Endothelial cell (in vitro differentiated cells): Measurements from ENCODE around the gene PUS10. TPM values are rescaled to one million over a fixed set of nuclear protein-coding genes. Genes with fewer than 3 reads are reported as not detected.
"Not testable (repeated sequence)": the region's sequence is repeated elsewhere in the genome, so short reads cannot be mapped to it uniquely, and the experiment has no call there.

Source experiments
- DNase-seq: peaks from one replicate; pipeline ENCODE4 v3.0.0; 2021; ENCODE audit warnings: low spot score
- H3K27ac Mint-ChIP-seq: one replicate; pipeline ENCODE4 v1.8.0; 2021; ENCODE audit warnings: mixed read lengths, inconsistent platforms; ENCODE audit not compliant: unreplicated experiment
- H3K27me3 Mint-ChIP-seq: one replicate; pipeline ENCODE4 v1.8.0; 2021; ENCODE audit warnings: mild to moderate bottlenecking, moderate library complexity, mixed read lengths, inconsistent platforms; ENCODE audit not compliant: unreplicated experiment
- H3K36me3 Mint-ChIP-seq: one replicate; pipeline ENCODE4 v1.8.0; 2021; ENCODE audit warnings: mild to moderate bottlenecking, low read depth, mixed read lengths, inconsistent platforms; ENCODE audit not compliant: unreplicated experiment
- H3K4me1 Mint-ChIP-seq: one replicate; pipeline ENCODE4 v1.8.0; 2021; ENCODE audit warnings: mild to moderate bottlenecking, mixed read lengths, inconsistent platforms; ENCODE audit not compliant: unreplicated experiment
- H3K4me3 Mint-ChIP-seq: one replicate; pipeline ENCODE4 v1.8.0; 2021; ENCODE audit warnings: mild to moderate bottlenecking, mixed read lengths, inconsistent platforms; ENCODE audit not compliant: unreplicated experiment
- H3K9me3 Mint-ChIP-seq: one replicate; pipeline ENCODE4 v1.8.0; 2021; ENCODE audit warnings: mixed read lengths, inconsistent platforms; ENCODE audit not compliant: unreplicated experiment
- total RNA-seq: library from RNA; stranded (reverse); fragmentation: NEBNext Ultra II Directional; extraction: Animal tissue kit (Norgen Biotek cat#: 25700); gene quantifications from one replicate; pipeline ENCODE4 v1.2.1, GENCODE V29; 2021; ENCODE audit not compliant: unreplicated experiment
- TF ChIP-seq, protein P1 (sequence below): fragments of 200-600 bp; sonication (generic); IDR thresholded peaks from one replicate; pipeline ENCODE4 v1.5.0; 2021; ENCODE audit warnings: antibody characterized with exemption; ENCODE audit not compliant: unreplicated experiment

The PUS10 gene
- total RNA-seq, 1 donor from 2014 or later = 8.5 TPM

GRCh38 chr2:60926741-60927552 lies 91.1 kb downstream of the PUS10 start:
- no peak for DNase-seq
- TF ChIP-seq, protein P1, sequence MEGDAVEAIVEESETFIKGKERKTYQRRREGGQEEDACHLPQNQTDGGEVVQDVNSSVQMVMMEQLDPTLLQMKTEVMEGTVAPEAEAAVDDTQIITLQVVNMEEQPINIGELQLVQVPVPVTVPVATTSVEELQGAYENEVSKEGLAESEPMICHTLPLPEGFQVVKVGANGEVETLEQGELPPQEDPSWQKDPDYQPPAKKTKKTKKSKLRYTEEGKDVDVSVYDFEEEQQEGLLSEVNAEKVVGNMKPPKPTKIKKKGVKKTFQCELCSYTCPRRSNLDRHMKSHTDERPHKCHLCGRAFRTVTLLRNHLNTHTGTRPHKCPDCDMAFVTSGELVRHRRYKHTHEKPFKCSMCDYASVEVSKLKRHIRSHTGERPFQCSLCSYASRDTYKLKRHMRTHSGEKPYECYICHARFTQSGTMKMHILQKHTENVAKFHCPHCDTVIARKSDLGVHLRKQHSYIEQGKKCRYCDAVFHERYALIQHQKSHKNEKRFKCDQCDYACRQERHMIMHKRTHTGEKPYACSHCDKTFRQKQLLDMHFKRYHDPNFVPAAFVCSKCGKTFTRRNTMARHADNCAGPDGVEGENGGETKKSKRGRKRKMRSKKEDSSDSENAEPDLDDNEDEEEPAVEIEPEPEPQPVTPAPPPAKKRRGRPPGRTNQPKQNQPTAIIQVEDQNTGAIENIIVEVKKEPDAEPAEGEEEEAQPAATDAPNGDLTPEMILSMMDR = no peak
- Mint-ChIP-seq H3K4me3 (no peak overlapping the region), H3K4me1 (peaks cover 14% of the 10 kb centered on the region), H3K36me3 (peaks cover 19% of the 10 kb centered on the region), H3K27me3 (peaks cover 3% of the 10 kb centered on the region), H3K27ac (no peak overlapping the region), H3K9me3 (no peaks in the 10 kb centered on the region)

- peaks cover 3% of the 10 kb centered on the region for H3K27me3 Mint-ChIP-seq
- no peak overlapping the region for H3K27ac Mint-ChIP-seq
- no peak overlapping the region for H3K4me3 Mint-ChIP-seq
- TF ChIP-seq, protein P1 = no peak
- H3K9me3 Mint-ChIP-seq = no peaks in the 10 kb centered on the region
- H3K4me1 Mint-ChIP-seq = peaks cover 14% of the 10 kb centered on the region
- no peak for DNase-seq
- H3K36me3 Mint-ChIP-seq = peaks cover 23% of the 10 kb centered on the region
These were observed 91.9 kb downstream of the PUS10 start for GRCh38 chr2:60925994-60926740.

DNA sequence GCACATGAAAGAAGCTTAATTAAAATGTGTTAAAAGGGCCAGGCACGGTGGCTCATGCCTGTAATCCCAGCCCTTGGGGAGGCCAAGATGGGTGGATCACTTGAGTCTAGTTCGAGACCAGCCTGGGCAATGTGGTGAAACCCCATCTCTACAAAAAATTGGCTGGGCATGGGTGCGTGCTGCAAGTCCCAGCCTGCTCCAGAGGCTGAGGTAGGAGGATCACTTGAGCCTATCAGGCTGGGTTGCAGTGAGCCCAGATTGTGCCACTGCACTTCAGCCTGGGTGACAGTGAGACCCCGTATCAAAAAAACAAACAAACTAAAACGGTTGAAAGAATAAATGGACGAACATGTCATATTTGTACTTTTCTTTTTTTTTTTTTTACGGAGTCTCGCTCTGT lies 110.7 kb downstream of the PUS10 start:
- Mint-ChIP-seq H3K4me1 (no peaks in the 10 kb centered on the region), H3K27ac (no peak overlapping the region), H3K27me3 (no peaks in the 10 kb centered on the region), H3K36me3 (peaks cover 7% of the 10 kb centered on the region), H3K9me3 (no peaks in the 10 kb centered on the region), H3K4me3 (no peak overlapping the region)
- TF ChIP-seq, protein P1 = no peak
- DNase-seq = no peak

DNA sequence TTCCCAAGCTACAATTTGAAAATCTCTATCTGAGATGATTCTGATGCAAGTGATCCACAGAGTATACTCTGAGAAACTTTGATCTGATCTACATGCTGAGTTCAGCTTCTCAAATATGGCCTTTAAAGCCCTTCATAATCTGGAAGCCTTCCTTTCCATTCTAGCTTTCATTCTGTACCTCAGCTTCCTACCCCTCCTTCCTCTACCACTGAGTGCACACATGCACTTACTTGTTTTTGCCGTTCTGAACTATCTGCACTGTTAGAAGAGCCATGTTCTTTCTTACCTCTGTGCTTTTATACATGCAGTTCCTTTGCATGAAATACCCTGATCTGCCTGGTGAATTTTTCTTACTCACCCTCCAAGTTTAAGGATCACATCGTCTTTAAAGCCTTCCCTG lies 111.7 kb downstream of the PUS10 start:
- no peak overlapping the region for H3K4me3 Mint-ChIP-seq
- DNase-seq = no peak
- TF ChIP-seq, protein P1 = no peak
- H3K27ac Mint-ChIP-seq = no peak overlapping the region
- H3K9me3 Mint-ChIP-seq = no peaks in the 10 kb centered on the region
- no peaks in the 10 kb centered on the region for H3K27me3 Mint-ChIP-seq
- H3K4me1 Mint-ChIP-seq = no peaks in the 10 kb centered on the region
- H3K36me3 Mint-ChIP-seq = peaks cover 7% of the 10 kb centered on the region

DNA sequence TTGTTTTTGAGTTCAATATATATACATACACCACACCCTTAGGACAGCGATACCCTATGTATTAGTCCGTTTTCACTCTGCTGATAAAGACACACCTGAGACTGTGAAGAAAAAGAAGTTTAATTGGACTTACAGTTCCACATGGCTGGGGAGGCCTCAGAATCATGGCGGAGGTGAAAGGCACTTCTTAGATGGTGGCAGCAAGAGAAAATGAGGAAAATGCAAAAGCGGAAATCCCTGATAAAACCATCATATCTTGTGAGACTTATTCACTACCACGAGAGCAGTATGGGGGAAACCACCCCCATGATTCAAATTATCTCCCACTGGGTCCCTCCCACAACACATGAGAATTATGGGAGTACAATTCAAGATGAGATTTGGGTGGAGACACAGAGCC lies 112.2 kb downstream of the PUS10 start:
- not testable (repeated sequence) for DNase-seq, H3K27ac Mint-ChIP-seq, H3K27me3 Mint-ChIP-seq, H3K4me1 Mint-ChIP-seq, H3K4me3 Mint-ChIP-seq, H3K9me3 Mint-ChIP-seq, H3K36me3 Mint-ChIP-seq

DNA sequence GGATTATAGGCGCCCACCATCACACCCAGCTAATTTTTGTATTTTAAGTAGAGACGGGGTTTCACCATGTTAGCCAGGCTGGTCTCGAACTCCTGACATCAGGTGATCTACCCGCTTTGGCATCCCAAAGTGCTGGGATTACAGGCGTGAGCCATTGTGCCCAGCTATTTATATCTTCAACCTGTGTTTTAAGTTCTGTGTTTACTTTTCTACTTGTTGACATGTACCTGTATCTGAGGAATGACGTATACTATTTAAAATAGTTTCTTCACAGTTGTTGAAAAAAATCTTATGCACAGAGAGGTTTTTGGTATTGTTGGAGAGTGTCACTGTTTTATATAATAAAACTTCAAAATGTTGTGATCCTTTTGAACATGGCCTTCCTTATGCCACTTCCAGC lies 116.8 kb downstream of the PUS10 start:
- H3K9me3 Mint-ChIP-seq, H3K4me3 Mint-ChIP-seq, H3K27ac Mint-ChIP-seq, DNase-seq, H3K27me3 Mint-ChIP-seq, H3K4me1 Mint-ChIP-seq: not testable (repeated sequence)
- peaks cover 13% of the 10 kb centered on the region for H3K36me3 Mint-ChIP-seq
